LNCaP clone FGC (cell line): Measurements from ENCODE around the gene CMSS1.

Experiments used
- DNase-seq: peaks from one replicate; pipeline ENCODE4 v3.0.0-alpha.2; 2011; ENCODE audit warnings: low read depth
- H3K4me3 ChIP-seq: 2 replicates; pipeline ENCODE4 v1.5.1; 2011; ENCODE audit warnings: mild to moderate bottlenecking, low read depth, low read length, control low read depth
- TF ChIP-seq, protein P1 (sequence below): IDR thresholded peaks from 2 replicates; pipeline ENCODE4 v1.5.1; 2012; ENCODE audit warnings: mild to moderate bottlenecking; ENCODE audit not compliant: control insufficient read depth, insufficient read depth; ENCODE audit errors: extremely low read depth

Gene CMSS1

DNA sequence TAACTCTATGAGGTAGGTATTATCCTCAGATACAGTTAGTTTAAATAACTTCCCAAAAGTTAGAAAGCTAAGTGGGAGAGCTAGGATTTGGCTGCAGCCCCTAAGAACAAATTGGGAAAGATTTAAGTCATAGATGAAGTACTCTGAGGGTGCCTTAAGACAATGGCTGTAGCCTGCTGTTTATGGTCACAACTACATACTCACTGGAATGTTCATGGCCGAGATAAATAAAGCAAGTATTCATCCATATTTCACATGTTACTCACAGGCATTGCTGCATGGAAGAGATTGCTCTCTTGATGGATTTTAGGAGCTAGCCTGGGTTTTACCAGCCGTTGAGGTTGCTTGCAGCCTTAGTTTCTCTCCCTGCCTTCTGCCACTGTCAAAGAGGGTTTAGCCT lies 145.0 kb downstream of the CMSS1 start:
- no peak overlapping the region for H3K4me3 ChIP-seq
- TF ChIP-seq, protein P1, sequence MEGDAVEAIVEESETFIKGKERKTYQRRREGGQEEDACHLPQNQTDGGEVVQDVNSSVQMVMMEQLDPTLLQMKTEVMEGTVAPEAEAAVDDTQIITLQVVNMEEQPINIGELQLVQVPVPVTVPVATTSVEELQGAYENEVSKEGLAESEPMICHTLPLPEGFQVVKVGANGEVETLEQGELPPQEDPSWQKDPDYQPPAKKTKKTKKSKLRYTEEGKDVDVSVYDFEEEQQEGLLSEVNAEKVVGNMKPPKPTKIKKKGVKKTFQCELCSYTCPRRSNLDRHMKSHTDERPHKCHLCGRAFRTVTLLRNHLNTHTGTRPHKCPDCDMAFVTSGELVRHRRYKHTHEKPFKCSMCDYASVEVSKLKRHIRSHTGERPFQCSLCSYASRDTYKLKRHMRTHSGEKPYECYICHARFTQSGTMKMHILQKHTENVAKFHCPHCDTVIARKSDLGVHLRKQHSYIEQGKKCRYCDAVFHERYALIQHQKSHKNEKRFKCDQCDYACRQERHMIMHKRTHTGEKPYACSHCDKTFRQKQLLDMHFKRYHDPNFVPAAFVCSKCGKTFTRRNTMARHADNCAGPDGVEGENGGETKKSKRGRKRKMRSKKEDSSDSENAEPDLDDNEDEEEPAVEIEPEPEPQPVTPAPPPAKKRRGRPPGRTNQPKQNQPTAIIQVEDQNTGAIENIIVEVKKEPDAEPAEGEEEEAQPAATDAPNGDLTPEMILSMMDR: no peak
- DNase-seq: no peak

DNA sequence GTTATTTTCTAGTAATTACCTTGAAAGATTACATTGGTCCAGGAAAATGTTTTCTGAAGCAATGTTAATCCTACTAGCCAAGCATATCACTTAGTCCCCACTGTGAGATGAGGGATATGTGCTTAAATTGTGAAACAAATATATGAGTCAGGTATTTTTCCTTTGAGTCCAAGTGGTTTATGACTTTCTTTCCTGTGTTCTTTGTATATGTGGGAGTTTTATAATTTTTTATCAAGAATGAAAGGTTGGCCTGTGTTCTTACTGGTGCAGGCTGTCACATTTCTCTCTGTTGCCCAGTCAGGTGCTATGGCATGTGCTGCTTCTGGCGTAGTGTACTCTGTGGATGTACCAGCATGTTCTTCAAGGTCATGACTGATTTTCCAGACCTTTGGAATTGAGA lies 147.4 kb downstream of the CMSS1 start:
- H3K4me3 ChIP-seq: no peak overlapping the region
- TF ChIP-seq, protein P1: no peak
- no peak for DNase-seq

DNA sequence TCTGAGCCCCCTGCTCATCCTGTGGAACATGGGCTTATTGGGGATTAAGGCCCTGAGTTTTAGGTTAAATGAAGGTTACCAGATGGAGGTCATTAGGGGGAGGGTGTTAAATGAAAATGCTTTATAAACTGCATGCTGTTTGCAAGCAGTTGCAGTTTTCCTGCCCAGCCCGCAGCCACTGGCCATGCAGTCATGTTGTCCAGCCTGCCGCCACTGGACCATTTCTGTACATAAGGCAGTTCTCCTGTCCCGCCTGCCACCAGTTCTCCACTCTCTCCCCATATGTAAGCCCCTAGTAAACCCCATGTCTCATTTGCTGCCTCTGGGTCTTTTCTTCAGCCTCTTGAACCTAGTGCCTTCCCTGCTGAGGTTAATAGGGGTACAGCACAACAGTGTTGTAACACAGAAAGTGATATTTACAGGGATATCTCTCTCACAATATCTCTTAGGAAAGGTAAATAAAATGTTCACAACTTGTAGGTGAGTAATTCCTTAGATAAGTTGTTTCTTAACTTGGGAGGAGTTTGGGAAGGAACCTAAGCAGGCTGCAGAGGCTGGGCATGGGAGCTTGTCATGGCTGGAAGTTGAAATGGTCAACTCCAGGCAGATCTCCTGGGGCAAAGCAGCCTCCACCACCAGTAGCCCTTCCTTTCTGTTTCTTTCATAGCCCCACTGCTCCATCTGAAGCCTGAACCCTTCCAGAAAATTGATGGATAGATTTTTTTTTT lies 148.2 kb downstream of the CMSS1 start:
- no peak overlapping the region for H3K4me3 ChIP-seq
- no peak for DNase-seq
- TF ChIP-seq, protein P1: no peak

DNA sequence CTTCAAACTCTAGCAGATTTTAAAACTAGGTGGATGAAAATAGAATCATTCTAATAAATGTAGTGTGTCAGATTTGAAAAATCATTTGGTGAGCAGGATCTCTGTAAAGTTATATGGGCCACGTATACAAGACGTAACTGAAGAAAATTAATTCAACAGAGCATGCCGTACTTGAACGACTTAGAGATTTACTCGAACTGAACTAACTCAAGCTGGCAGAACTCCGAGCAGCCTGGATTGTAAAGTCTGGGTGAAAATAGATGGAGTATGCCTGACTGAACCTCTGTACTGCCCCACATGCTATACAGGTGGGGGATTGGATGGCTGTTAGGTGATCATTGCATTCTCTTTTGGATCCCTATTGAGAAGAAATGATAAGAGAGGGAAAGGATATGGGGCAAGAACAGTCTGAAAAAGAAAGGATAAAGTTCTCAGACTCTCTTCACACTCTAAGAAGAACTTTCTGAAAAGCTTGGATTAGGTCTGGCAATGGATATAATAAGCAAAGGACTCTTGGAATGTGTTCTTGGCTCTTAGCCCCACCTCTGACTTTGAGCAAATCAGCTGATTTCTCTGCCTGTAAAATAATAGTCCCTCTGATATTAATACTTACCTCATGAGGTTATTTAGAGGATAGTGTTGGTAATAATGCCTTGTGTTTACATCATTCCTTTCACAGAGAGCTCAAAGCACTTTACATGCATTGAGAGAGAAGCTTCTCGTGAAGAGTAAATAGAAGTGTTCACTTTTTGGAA lies 149.2 kb downstream of the CMSS1 start:
- no peak for DNase-seq
- TF ChIP-seq, protein P1: no peak
- H3K4me3 ChIP-seq: no peak overlapping the region

DNA sequence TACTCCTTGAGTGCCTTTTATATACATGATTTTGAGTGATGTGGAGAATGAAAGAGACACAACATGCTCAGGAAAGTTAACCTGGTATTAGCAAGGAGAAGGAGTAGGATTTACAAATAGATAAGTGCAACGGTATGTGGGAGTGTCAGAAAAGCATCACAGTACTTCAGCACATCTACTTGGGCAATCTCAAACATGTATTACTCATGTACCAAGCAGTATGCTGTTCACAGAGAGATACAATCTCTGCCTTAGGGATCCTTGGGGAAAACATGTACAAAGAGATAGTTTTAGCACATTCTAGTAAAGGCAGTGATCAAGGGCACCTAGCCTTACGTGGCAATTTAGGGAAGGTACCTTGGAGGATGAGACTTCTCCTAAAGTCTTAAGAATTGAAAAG lies 150.1 kb downstream of the CMSS1 start:
- no peak overlapping the region for H3K4me3 ChIP-seq
- DNase-seq: no peak
- TF ChIP-seq, protein P1: no peak

DNA sequence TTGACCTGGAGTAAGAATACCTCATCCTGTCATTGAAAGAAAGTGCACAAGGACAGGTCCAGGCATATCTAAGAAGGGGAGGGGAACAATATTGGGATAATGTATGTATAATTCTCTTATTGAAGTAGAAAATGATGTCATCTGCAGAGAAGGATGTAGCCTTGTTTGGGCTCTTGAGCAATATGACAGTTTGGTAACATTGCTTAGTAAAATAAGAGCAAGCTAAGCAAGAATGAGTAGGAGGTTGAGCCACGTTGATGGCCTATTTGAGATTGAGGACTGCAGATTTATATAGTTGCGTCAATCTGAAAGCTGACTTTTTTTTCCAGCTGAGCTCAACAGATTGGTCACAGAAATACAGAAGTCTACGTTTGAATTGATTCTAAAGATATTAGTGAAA lies 151.5 kb downstream of the CMSS1 start:
- DNase-seq: no peak
- TF ChIP-seq, protein P1: no peak
- H3K4me3 ChIP-seq: no peak overlapping the region
